ENCODE results near the gene ARMC8.

ARMC8 gene

DNA sequence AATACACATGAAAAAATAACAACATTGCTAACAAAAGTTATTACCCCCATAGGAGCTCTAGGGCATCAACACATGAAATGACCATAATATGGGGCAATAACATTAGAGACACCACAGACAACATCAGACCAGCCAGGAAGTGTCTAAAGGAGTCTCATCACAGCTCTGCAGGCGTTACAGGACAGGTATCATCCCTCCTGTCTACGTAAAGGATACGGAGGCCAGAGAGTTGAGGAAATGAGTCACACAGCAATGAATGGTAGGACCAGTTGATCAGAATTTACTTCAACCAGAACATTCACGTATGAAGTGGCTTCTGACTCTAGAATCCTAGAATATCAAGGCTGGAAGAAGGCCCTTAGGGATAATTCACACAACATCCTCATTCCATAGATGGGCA, 140.7 kb downstream of the ARMC8 start:
- TF ChIP-seq, protein P1, sequence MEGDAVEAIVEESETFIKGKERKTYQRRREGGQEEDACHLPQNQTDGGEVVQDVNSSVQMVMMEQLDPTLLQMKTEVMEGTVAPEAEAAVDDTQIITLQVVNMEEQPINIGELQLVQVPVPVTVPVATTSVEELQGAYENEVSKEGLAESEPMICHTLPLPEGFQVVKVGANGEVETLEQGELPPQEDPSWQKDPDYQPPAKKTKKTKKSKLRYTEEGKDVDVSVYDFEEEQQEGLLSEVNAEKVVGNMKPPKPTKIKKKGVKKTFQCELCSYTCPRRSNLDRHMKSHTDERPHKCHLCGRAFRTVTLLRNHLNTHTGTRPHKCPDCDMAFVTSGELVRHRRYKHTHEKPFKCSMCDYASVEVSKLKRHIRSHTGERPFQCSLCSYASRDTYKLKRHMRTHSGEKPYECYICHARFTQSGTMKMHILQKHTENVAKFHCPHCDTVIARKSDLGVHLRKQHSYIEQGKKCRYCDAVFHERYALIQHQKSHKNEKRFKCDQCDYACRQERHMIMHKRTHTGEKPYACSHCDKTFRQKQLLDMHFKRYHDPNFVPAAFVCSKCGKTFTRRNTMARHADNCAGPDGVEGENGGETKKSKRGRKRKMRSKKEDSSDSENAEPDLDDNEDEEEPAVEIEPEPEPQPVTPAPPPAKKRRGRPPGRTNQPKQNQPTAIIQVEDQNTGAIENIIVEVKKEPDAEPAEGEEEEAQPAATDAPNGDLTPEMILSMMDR (IDR thresholded peaks at IDR 0.05; ENCODE audit: low read length, missing control alignments), result no peak
- DNase-seq (ENCODE audit: low read depth), result peak; percentile 32
- H3K4me3 ChIP-seq (replicated peaks; ENCODE audit: low read depth, low read length), result no peak overlapping the region

DNA sequence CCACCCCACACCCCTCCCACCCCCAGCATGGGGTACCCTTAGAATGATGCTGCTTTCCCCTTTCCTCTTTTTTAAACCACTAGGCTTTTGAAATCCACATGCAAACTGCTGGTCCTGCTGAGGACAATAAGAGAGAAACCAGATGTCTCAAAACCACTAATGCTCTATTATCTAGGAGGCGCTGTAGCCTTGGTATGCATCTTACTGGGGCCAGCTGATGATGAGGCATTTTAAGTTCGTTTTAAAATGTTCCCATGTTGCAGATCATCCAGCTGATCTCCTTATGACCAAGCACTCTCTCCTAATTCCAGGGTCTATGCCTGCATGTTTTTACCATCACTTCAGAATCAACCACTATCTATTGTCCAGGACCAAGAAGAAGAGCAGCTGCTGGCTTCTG, 141.2 kb downstream of the ARMC8 start:
- DNase-seq (ENCODE audit: low read depth), result peak; percentile 47
- TF ChIP-seq, protein P1 (IDR thresholded peaks at IDR 0.05; ENCODE audit: low read length, missing control alignments), result peak; percentile 28
- no peak overlapping the region for H3K4me3 ChIP-seq (replicated peaks; ENCODE audit: low read depth, low read length)

DNA sequence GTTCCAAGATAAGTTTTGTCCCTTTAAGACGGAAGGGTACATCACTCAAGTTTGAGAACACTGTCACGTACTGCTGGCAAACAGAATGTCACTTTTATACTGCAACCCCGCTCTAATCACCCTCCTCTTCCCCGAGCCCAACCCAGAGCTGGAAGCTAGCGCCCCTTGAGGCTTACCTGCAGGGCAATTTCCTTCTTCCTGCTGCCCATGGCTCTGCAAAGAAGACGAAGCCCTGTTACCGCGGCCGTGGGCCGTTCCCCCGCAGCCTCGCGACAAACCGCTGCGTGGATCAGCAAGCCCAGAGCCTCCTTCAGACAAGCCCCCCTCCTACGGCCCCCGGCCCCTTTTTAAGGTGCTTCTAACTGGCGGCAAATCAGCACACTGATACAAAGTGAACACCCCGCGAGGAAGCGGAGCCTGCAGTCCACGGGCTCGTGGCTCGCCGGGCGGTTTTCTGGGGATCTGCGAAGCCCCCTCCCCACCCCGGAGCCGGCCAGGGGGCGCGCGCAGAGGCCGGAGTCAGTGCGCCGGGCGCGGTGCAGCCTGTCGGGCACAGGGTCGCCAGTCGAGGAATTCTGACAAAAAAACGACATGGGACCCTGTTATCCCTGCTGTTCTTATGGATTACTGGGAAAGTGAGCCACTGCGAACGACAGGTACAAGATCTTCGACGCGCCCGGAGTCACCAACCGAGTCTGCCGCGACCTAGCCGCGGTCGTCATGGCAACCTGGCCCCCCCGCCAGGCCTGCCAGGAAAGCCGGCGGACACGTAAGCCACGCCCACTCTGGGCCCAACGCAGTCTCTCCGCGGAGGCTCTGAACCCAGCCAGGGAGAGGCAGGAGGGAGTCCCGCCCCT, 142.3 kb downstream of the ARMC8 start, which contains the start of gene NME9:
NME9 (minus strand) TSS at position 725 of the 857 bp plus-strand sequence; CDS start at position 209, 516 bp downstream.
- DNase-seq (ENCODE audit: low read depth), result peak; percentile 86
- TF ChIP-seq, protein P1 (IDR thresholded peaks at IDR 0.05; ENCODE audit: low read length, missing control alignments), result peak; percentile 78
- peak within 1 kb of the TSS; percentile 71 for H3K4me3 ChIP-seq (replicated peaks; ENCODE audit: low read depth, low read length)

DNA sequence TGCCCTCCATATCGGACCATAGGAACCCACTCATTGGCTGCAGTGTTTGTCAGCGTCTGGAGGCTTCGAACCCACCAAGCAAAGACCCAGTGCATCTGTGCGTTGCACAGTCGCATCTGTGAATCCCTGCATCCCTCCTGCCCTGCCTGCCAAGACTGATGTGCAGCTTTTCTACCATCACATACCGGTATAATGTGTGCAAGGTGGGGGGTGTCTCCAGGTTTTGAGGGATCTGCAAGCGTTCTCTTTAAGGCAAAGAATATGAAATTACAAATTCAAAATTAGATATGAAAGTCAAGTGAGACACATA, 142.8 kb downstream of the ARMC8 start:
- DNase-seq (ENCODE audit: low read depth), result no peak
- TF ChIP-seq, protein P1 (IDR thresholded peaks at IDR 0.05; ENCODE audit: low read length, missing control alignments), result no peak
- H3K4me3 ChIP-seq (replicated peaks; ENCODE audit: low read depth, low read length), result peak overlapping the region; percentile 71

DNA sequence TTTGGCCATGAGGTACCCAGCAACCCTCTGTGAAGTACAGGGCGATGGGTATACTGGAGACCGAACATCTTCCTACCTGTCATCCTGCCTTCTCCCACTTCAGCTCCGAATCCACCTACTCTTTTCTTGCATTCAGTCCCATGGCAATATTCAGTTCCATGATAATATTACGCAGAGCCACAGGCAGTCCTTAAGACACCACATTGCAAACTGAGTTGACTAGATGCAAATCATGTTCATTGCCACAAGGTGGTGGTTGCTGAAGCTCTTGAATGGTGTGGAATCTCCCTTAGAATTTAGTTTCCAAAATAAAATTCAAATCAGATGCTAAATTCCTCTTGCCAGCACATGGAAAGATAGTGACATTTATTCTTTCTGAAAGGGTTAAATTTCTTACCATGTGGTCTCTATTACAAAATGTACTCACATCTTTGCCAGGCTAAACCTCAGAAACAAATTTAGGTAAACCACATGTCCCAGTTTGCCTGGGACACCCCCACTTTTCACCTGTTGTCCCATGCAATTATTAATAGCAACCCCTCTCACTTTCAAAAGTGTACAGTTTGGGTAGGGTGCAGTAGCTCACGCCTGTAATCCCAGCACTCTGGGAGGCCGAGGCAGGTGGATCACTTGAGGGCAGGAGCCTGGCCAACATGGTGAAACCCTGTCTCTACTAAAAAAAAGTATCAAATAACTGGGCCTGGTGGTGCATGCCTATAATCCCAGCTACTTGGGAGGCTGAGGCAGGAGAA, 144.2 kb downstream of the ARMC8 start:
- H3K4me3 ChIP-seq (replicated peaks; ENCODE audit: low read depth, low read length), result no peak overlapping the region
- TF ChIP-seq, protein P1 (IDR thresholded peaks at IDR 0.05; ENCODE audit: low read length, missing control alignments), result peak; percentile 32
- peak; percentile 34 for DNase-seq (ENCODE audit: low read depth)

DNA sequence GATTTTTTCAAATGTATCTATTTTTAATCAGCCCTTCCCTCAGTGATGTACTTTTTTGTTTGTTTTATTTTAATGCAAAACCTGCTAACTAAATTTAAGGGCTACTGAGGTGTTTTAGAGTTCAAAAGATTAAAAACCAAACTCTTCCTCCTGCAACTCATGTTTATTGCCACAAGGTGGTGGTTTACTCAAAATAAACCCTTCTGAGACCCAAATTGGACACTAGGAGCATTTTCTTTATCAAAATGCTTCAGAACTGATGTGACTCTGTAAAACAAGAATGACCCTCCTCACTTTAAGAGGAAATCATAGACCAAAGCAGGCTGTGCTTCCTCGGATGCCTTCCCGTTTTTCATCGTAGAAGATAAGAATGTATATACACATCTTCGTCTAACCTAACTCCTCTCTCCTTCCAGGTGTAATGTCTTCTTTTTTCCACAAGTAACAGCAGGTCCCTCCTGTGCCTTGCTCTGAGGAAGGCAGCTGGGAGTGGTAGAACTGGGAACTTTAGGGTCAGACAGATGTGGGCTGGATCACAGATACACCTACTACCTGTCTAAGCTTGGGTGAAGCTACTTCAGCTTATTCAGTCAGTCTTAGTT, 145.5 kb downstream of the ARMC8 start:
- no peak overlapping the region for H3K4me3 ChIP-seq (replicated peaks; ENCODE audit: low read depth, low read length)
- DNase-seq (ENCODE audit: low read depth), result peak; percentile 70
- TF ChIP-seq, protein P1 (IDR thresholded peaks at IDR 0.05; ENCODE audit: low read length, missing control alignments), result peak; percentile 67
